Endothelial cell of umbilical vein (primary cell): Measurements from ENCODE around the gene YIPF1. TPM values are rescaled to one million over a fixed set of nuclear protein-coding genes. Genes with fewer than 3 reads are reported as not detected.

Experiments
- BruUV-seq: library from RNA; stranded (reverse); fragments of 400-500 nt; replicated peaks from 2 replicates; lab custom pipeline; 2021; lab: Mats Ljungman, UMichigan
- CTCF ChIA-PET: fragments of 300-600, 350-600 bp; sonication (Branson Sonifier 250); formaldehyde crosslinking; loops from one replicate; lab custom pipeline; 2021; ENCODE audit warnings: antibody characterized with exemption, inconsistent platforms; lab: Charles Lee
- POLR2A ChIA-PET: fragments of 300-600, 350-600 bp; sonication (Branson Sonifier 250); formaldehyde crosslinking; loops from one replicate; lab custom pipeline; 2021; ENCODE audit warnings: antibody characterized with exemption, inconsistent platforms; lab: Charles Lee
- DNase-seq: peaks from one replicate; pipeline ENCODE4 v3.0.0-alpha.2; 2011; ENCODE audit warnings: low read depth, low spot score
- FAIRE-seq: peaks from 2 replicates; lab custom pipeline; 2011; peaks lifted over from hg19 to GRCh38; lab: Jason Lieb, UNC
- H2AFZ ChIP-seq: 2 replicates; pipeline ENCODE4 v1.6.0; 2012; ENCODE audit warnings: low read depth, low read length, control low read depth, inconsistent platforms
- H3K27ac ChIP-seq: 2 replicates; pipeline ENCODE4 v1.5.1; 2011; ENCODE audit warnings: low read depth, mild to moderate bottlenecking, control low read depth, low read length, moderate library complexity; ENCODE audit not compliant: insufficient read depth
- H3K27me3 ChIP-seq, 2 experiments: 2 replicates each; pipeline versions ENCODE4 v1.6.0 to v1.6.1; 2011; ENCODE audit warnings: low read length in 2 of 2, mixed read lengths in 1 of 2; ENCODE audit not compliant: control insufficient read depth in 2 of 2, insufficient read depth in 2 of 2
- H3K36me3 ChIP-seq, 2 experiments: 2 replicates in 1 of 2; 3 replicates in 1 of 2; pipeline ENCODE4 v1.5.1; 2011; ENCODE audit warnings: low read length in 2 of 2, mild to moderate bottlenecking in 1 of 2, moderate library complexity in 1 of 2; ENCODE audit not compliant: control insufficient read depth in 2 of 2, insufficient read depth in 2 of 2; ENCODE audit errors: extremely low read depth in 1 of 2
- H3K4me1 ChIP-seq: 3 replicates; pipeline ENCODE4 v1.5.1; 2011; ENCODE audit warnings: mild to moderate bottlenecking, low read length; ENCODE audit not compliant: control insufficient read depth, insufficient read depth; ENCODE audit errors: extremely low read depth
- H3K4me2 ChIP-seq: 2 replicates; pipeline ENCODE4 v1.6.1; 2011; ENCODE audit warnings: low read length, control low read depth, mixed read lengths; ENCODE audit not compliant: insufficient read depth
- H3K4me3 ChIP-seq, 3 experiments: fragments of 200-600 bp in 1 of 3; sonication (generic), shearing (Covaris generic) in 1 of 3; replicated peaks in 1 of 3; 2 replicates each; pipeline ENCODE4 v1.5.1; 2011 to 2016; ENCODE audit warnings: control low read depth in 3 of 3, low read length in 3 of 3, mild to moderate bottlenecking in 2 of 3, inconsistent platforms in 1 of 3, low read depth in 1 of 3, moderate library complexity in 1 of 3; ENCODE audit not compliant: insufficient read depth in 1 of 3
- H3K79me2 ChIP-seq: 2 replicates; pipeline ENCODE4 v1.6.0; 2012; ENCODE audit warnings: low read length, inconsistent platforms; ENCODE audit not compliant: control insufficient read depth, insufficient read depth
- H3K9ac ChIP-seq: replicated peaks from 2 replicates; pipeline ENCODE3; 2011; ENCODE audit warnings: low read length, control low read depth; ENCODE audit not compliant: insufficient read depth; ENCODE audit errors: extremely low read depth
- H3K9me1 ChIP-seq: replicated peaks from 3 replicates; pipeline ENCODE4 v1.6.0; 2011; ENCODE audit warnings: mild to moderate bottlenecking, low read length; ENCODE audit not compliant: control insufficient read depth, insufficient read depth; ENCODE audit errors: extremely low read depth
- H3K9me3 ChIP-seq: replicated peaks from 2 replicates; pipeline ENCODE4 v1.5.1; 2012; ENCODE audit warnings: low read length, inconsistent platforms; ENCODE audit not compliant: control insufficient read depth, insufficient read depth
- H4K20me1 ChIP-seq: replicated peaks from 2 replicates; pipeline ENCODE3; 2011; ENCODE audit warnings: mild to moderate bottlenecking, low read length; ENCODE audit not compliant: control insufficient read depth, insufficient read depth; ENCODE audit errors: extremely low read depth
- CTCF ChIP-seq, 2 donors: IDR thresholded peaks; 1 replicate in 1 of 2; 2 replicates in 1 of 2; pipeline ENCODE4 v1.5.1; 2011; ENCODE audit warnings: low read length in 2 of 2, mild to moderate bottlenecking in 2 of 2, moderate library complexity in 2 of 2, control low read depth in 1 of 2, inconsistent platforms in 1 of 2, low read depth in 1 of 2; ENCODE audit not compliant: insufficient read depth in 1 of 2; ENCODE audit errors: extremely low read depth in 1 of 2
- EZH2 ChIP-seq: IDR thresholded peaks from 2 replicates; pipeline ENCODE4 v1.6.1; 2012; ENCODE audit warnings: borderline replicate concordance, low read depth, mild to moderate bottlenecking, moderate library complexity, low read length, inconsistent platforms; ENCODE audit not compliant: severe bottlenecking
- FOS ChIP-seq: IDR thresholded peaks from 2 replicates; pipeline ENCODE4 v1.6.1; 2011; ENCODE audit warnings: mild to moderate bottlenecking, low read length, moderate library complexity, borderline replicate concordance; ENCODE audit not compliant: insufficient read depth
- GATA2 ChIP-seq: IDR thresholded peaks from 2 replicates; pipeline ENCODE4 v1.7.0; 2011; ENCODE audit warnings: low read depth, mild to moderate bottlenecking, moderate library complexity, mixed read lengths, low read length; ENCODE audit not compliant: insufficient read length, insufficient read depth
- JUN ChIP-seq: IDR thresholded peaks from 2 replicates; pipeline ENCODE4 v1.6.1; 2011; ENCODE audit warnings: borderline replicate concordance, low read depth; ENCODE audit not compliant: insufficient read length, insufficient read depth
- MAX ChIP-seq: IDR thresholded peaks from 2 replicates; pipeline ENCODE4 v1.6.1; 2011; ENCODE audit not compliant: insufficient read depth, insufficient read length
- MYC ChIP-seq: IDR thresholded peaks from one replicate; pipeline ENCODE4 v1.6.1; 2011; ENCODE audit warnings: mild to moderate bottlenecking, low read depth, low read length
- POLR2A ChIP-seq: IDR thresholded peaks from 2 replicates; pipeline ENCODE4 v1.6.1; 2012; ENCODE audit warnings: low read depth, mild to moderate bottlenecking, control low read depth, low read length
- POLR2AphosphoS5 ChIP-seq: IDR thresholded peaks from 2 replicates; pipeline ENCODE4 v1.6.1; 2012; ENCODE audit warnings: low read depth, mild to moderate bottlenecking, control low read depth, low read length, moderate library complexity; ENCODE audit not compliant: insufficient read depth
- dilution Hi-C: fragments of 300-500 bp; cut with MboI; formaldehyde crosslinking; loops from one replicate; pipeline ENCODE4 v1.15.0; 2019; ENCODE audit warnings: low sequenced_read_pairs; ENCODE audit not compliant: extremely low pct_ligation_motif_present
- intact Hi-C: fragments of 100-400 bp; cut with micrococcal nuclease; formaldehyde crosslinking; loops from one replicate; pipeline ENCODE4 v1.10.0; 2022
- polyA plus RNA-seq, 4 experiments: library from polyadenylated mRNA; depleted of rRNA in 3 of 4; stranded (reverse) in 3 of 4; unstranded in 1 of 4; fragments of >200 nt; gene quantifications; 2 replicates each; pipeline versions ENCODE4 v1.2.1 to v1.2.3, GENCODE V29; 2011 to 2012; ENCODE audit warnings: missing spikeins in 1 of 4
- total RNA-seq: library from RNA; stranded (reverse); gene quantifications from 2 replicates; pipeline ENCODE4 v1.2.3, GENCODE V29; 2021

Gene YIPF1
- total and polyA plus RNA-seq, 2 donors (not counting 3 experiments of a cell fraction or from before 2014, with no cell fraction given): 14.8 to 26.2 TPM

- H3K9ac ChIP-seq: no peak overlapping the region
- FAIRE-seq: no peak
- no peak overlapping the region for H3K4me2 ChIP-seq
- POLR2A ChIA-PET: no interaction called here
- H3K4me1 ChIP-seq: no peaks in the 10 kb centered on the region
- H3K9me3 ChIP-seq: no peaks in the 10 kb centered on the region
- intact Hi-C loops: no loop called here
- no peak overlapping the region for H3K4me3 ChIP-seq
- no peaks in the 10 kb centered on the region for H3K36me3 ChIP-seq
- BruUV-seq: no TSS peak
- no peak for TF ChIP-seq POLR2AphosphoS5
- TF ChIP-seq EZH2: no peak
- TF ChIP-seq MAX: no peak
- TF ChIP-seq POLR2A: no peak
- TF ChIP-seq CTCF (IDR thresholded peaks at IDR 0.05; ENCODE audit: extremely low read depth in 1 of 2, insufficient read depth in 1 of 2, low read depth in 1 of 2, low read length in 2 of 2): no peak
- no peak for TF ChIP-seq MYC
- no peak for TF ChIP-seq JUN
- TF ChIP-seq GATA2: no peak
- TF ChIP-seq FOS: no peak
- H3K79me2 ChIP-seq: no peaks in the 10 kb centered on the region
- CTCF ChIA-PET: no interaction called here
- H2AFZ ChIP-seq: no peak overlapping the region
- dilution Hi-C loops: no loop called here
- no peaks in the 10 kb centered on the region for H3K27me3 ChIP-seq
- no peaks in the 10 kb centered on the region for H4K20me1 ChIP-seq
- no peaks in the 10 kb centered on the region for H3K9me1 ChIP-seq
- no peak overlapping the region for H3K27ac ChIP-seq
- no peak for DNase-seq
Observed at GRCh38 chr1:53906121-53906520, 16.5 kb upstream of the YIPF1 start.
